ENCODE measurements around the gene TENT5A. TPM values are rescaled to one million over a fixed set of nuclear protein-coding genes. Genes with fewer than 3 reads are reported as not detected.
"Not testable (repeated sequence)": the region's sequence is repeated elsewhere in the genome, so short reads cannot be mapped to it uniquely, and the experiment has no call there.

The TENT5A gene
- total RNA-seq, 1 donor from 2014 or later = 23.0 TPM

GRCh38 chr6:81749707-81750106 lies 2.8 kb downstream of the TENT5A start:
- Mint-ChIP-seq H3K27me3 (peaks cover 13% of the 10 kb centered on the region), H3K36me3 (peaks cover 38% of the 10 kb centered on the region), H3K9me3 (peaks cover 3% of the 10 kb centered on the region), H3K27ac (peak overlapping the region; percentile 46), H3K4me1 (ENCODE audit: unreplicated experiment) (peaks cover 20% of the 10 kb centered on the region), H3K4me3 (peak overlapping the region; percentile 96)
- DNase-seq (ENCODE audit: extremely low spot score, unreplicated experiment) = no peak
- no peak for TF ChIP-seq CTCF (conservative IDR thresholded peaks at IDR 0.05)

DNA sequence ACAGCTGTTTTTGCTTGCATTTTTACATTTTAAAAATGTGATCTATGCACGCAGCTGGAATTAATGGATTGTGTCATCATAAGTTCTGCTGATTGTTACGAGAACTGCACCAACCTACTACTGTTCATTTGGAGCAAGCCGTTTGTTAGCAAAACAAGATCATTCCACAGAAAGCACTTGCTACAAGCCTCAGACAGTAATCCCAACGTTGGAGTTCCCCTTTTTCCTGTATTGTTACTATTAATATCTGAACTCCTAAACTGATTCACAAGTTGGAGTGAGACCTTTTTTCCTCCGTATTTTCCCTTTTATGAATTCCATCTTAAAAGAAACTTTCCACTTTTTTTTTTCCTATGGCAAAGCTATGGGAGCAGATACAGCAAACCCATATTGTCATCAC lies 3.5 kb downstream of the TENT5A start:
- Mint-ChIP-seq H3K36me3 (peaks cover 38% of the 10 kb centered on the region), H3K27me3 (peaks cover 13% of the 10 kb centered on the region), H3K9me3 (no peaks in the 10 kb centered on the region), H3K4me1 (ENCODE audit: unreplicated experiment) (peaks cover 17% of the 10 kb centered on the region), H3K27ac (peak overlapping the region; percentile 46), H3K4me3 (peak overlapping the region; percentile 96)
- DNase-seq (ENCODE audit: extremely low spot score, unreplicated experiment) = no peak
- TF ChIP-seq CTCF (conservative IDR thresholded peaks at IDR 0.05) = no peak

DNA sequence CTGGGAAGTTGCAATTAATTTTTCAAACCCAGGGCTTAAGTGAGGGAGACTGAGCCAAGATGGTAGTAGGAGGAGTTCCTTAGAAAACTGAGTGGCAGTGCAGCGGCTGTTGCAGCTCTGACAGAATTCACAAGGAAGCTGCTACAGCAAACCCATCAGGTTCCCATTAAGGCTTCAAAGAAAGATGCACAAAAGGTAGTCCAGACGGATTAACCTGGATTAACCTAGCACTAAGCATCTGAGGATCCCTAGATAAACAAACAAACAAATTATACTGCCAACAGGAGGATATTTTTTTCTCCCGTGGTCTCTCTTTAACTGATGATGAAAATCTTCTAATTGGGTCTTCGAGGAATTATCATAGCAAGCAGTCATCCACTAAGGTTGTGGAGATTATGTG lies 5.2 kb downstream of the TENT5A start:
- Mint-ChIP-seq H3K9me3 (no peaks in the 10 kb centered on the region), H3K27me3 (peaks cover 13% of the 10 kb centered on the region), H3K4me1 (ENCODE audit: unreplicated experiment) (peaks cover 17% of the 10 kb centered on the region), H3K36me3 (peaks cover 38% of the 10 kb centered on the region), H3K4me3 (peak overlapping the region; percentile 53), H3K27ac (peak overlapping the region; percentile 27)
- no peak for DNase-seq (ENCODE audit: extremely low spot score, unreplicated experiment)
- TF ChIP-seq CTCF (conservative IDR thresholded peaks at IDR 0.05) = no peak

DNA sequence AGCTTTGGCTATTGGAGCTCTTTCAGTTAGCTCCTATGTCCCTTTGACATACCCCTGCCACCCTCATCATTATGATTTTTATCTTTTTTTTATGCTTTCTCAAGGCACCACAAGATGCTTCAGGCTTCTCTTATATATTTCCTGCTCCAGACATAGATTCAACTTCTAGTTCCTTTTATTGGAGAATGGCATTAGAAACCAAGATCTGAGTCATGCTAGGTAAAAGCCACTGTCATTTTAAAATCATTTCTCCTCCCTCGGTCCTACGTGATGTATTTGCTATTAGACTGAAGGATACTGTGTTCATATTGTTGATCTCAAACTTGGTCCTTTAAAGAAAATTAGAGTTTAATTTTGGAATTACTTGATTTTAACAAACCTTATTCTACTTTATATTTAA lies 8.3 kb downstream of the TENT5A start:
- Mint-ChIP-seq H3K4me3 (no peak overlapping the region), H3K9me3 (no peaks in the 10 kb centered on the region), H3K27ac (no peak overlapping the region), H3K27me3 (no peaks in the 10 kb centered on the region), H3K36me3 (peaks cover 16% of the 10 kb centered on the region), H3K4me1 (ENCODE audit: unreplicated experiment) (peaks cover 8% of the 10 kb centered on the region)
- TF ChIP-seq CTCF (conservative IDR thresholded peaks at IDR 0.05) = no peak
- DNase-seq (ENCODE audit: extremely low spot score, unreplicated experiment) = no peak

DNA sequence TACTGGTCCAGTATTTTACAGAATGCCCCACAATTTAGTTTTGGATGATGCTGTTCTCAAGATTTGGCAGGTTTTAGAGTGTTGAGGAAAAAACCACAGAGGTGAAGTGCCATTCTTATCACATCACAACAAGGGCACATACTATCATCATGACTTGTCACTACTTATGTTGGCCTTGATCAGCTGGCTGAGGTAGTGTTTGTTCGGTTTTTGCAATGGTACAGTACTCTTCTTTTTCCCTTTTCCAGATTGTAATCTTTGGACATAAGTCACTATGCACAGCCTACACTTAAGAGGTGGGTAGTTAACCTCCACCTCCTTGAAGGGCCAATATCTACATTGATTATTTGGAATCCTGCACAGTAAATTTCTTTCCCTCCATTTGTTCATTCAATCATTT lies 8.8 kb downstream of the TENT5A start:
- no peak for DNase-seq (ENCODE audit: extremely low spot score, unreplicated experiment)
- Mint-ChIP-seq H3K9me3 (no peaks in the 10 kb centered on the region), H3K4me1 (ENCODE audit: unreplicated experiment) (peaks cover 4% of the 10 kb centered on the region), H3K4me3 (no peak overlapping the region), H3K27ac (no peak overlapping the region), H3K27me3 (no peaks in the 10 kb centered on the region), H3K36me3 (peaks cover 11% of the 10 kb centered on the region)
- no peak for TF ChIP-seq CTCF (conservative IDR thresholded peaks at IDR 0.05)

DNA sequence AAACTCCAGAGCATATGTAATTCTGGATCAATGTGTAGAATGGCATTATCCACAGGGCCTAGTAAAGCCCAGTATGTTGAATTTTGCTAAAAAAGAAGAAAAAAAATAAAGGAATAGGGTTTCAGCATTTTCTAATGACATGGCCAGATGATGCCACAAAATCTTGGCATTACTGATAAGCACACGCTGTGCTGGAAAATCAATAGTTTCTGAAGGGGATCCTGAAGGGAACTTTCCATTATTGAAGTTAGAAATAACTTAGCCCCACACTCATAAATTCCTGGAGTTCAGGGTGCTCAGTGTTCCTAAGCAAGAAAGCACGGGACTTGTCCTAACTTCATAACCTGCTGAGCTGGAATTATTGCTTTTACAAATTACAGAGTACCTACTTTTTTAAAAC lies 10.8 kb downstream of the TENT5A start:
- no peaks in the 10 kb centered on the region for H3K4me1 Mint-ChIP-seq (ENCODE audit: unreplicated experiment)
- H3K9me3 Mint-ChIP-seq = no peaks in the 10 kb centered on the region
- H3K27me3 Mint-ChIP-seq = no peaks in the 10 kb centered on the region
- no peak overlapping the region for H3K4me3 Mint-ChIP-seq
- no peak for DNase-seq (ENCODE audit: extremely low spot score, unreplicated experiment)
- no peak for TF ChIP-seq CTCF (conservative IDR thresholded peaks at IDR 0.05)
- no peak overlapping the region for H3K27ac Mint-ChIP-seq
- peaks cover 3% of the 10 kb centered on the region for H3K36me3 Mint-ChIP-seq

DNA sequence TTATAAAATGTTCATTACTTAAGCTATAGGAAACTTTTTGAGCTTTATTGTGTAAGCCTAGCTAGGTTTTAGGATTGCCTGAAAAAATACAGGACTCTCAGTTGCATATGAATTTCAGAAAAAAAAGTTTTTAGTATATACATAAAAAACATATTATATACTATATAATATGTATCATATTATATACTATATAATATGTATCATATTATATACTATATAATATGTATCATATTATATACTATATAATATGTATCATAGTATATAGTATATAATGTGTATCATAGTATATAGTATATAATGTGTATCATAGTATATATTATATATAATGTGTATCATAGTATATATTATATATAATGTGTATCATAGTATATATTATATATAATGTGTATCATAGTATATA lies 11.9 kb downstream of the TENT5A start:
- H3K4me3 Mint-ChIP-seq; DNase-seq (ENCODE audit: extremely low spot score, unreplicated experiment); H3K27me3 Mint-ChIP-seq; H3K9me3 Mint-ChIP-seq; H3K4me1 Mint-ChIP-seq (ENCODE audit: unreplicated experiment); H3K36me3 Mint-ChIP-seq; H3K27ac Mint-ChIP-seq: not testable (repeated sequence)

All from type B pancreatic cell (in vitro differentiated cells).